ENCODE measurements around the gene IVNS1ABP. TPM values are rescaled to one million over a fixed set of nuclear protein-coding genes. Genes with fewer than 3 reads are reported as not detected.
A peak's percentile ranks its signal among the peaks of the same experiment; 100 is the strongest.
"Not testable (repeated sequence)": the region's sequence is repeated elsewhere in the genome, so short reads cannot be mapped to it uniquely, and the experiment has no call there.

Gene IVNS1ABP
- total RNA-seq, 1 donor from 2014 or later = 61.0 TPM

DNA sequence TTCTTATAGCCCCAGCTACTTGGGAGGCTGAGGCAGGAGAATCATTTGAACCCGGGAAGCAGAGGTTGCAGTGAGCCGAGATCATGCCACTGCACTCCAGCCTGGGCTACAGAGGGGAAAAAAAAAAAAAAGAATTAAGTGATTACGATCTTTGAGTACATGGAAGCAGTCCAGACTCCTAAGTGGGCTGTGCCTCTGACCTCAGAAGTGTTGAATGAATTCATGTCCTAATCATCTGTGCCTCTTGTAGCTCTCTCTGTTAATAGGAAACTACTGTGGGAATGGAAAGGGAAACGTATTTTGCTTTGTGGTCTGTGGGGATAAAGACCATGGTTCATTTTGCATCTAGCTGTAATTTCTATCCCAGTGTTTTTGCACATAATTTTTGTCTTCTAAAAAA lies 8.4 kb upstream of the IVNS1ABP start:
- intact Hi-C loops (cut with DNase I) = no loop called here
- DNase-seq (ENCODE audit: low spot score in 2 of 2) = no peak
- Histone ChIP-seq H3K9me3 (no peaks in the 10 kb centered on the region), H3K4me1 (no peaks in the 10 kb centered on the region), H3K4me3 (no peak overlapping the region), H3K27me3 (no peaks in the 10 kb centered on the region), H3K27ac (no peak overlapping the region), H3K36me3 (no peaks in the 10 kb centered on the region)
- TF ChIP-seq, protein P1, sequence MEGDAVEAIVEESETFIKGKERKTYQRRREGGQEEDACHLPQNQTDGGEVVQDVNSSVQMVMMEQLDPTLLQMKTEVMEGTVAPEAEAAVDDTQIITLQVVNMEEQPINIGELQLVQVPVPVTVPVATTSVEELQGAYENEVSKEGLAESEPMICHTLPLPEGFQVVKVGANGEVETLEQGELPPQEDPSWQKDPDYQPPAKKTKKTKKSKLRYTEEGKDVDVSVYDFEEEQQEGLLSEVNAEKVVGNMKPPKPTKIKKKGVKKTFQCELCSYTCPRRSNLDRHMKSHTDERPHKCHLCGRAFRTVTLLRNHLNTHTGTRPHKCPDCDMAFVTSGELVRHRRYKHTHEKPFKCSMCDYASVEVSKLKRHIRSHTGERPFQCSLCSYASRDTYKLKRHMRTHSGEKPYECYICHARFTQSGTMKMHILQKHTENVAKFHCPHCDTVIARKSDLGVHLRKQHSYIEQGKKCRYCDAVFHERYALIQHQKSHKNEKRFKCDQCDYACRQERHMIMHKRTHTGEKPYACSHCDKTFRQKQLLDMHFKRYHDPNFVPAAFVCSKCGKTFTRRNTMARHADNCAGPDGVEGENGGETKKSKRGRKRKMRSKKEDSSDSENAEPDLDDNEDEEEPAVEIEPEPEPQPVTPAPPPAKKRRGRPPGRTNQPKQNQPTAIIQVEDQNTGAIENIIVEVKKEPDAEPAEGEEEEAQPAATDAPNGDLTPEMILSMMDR (IDR thresholded peaks at IDR 0.05) = no peak

DNA sequence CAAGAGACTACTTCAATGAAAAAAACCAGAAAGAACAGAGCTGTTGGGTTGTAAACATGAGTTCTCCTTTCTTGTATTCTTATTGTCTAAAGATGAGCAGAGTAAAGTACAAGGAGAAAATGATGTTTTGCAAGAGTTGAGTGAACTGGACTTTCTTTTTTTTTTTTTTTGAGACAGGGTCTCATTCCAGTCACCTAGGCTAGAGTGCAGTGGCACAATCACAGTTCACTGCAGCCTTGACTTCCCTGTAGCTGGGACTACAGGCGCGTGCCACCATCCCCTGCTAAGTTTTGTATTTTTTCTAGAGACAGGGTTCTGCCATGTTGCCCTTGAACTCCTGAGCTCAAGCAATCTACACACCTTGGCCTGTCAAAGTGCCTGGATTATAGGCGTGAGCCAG lies 7.1 kb upstream of the IVNS1ABP start:
- intact Hi-C loops (cut with DNase I) = no loop called here
- DNase-seq (ENCODE audit: low spot score in 2 of 2) = no peak
- Histone ChIP-seq H3K4me1 (no peaks in the 10 kb centered on the region), H3K9me3 (no peaks in the 10 kb centered on the region), H3K36me3 (no peaks in the 10 kb centered on the region), H3K27ac (no peak overlapping the region), H3K27me3 (no peaks in the 10 kb centered on the region), H3K4me3 (no peak overlapping the region)
- TF ChIP-seq, protein P1 (IDR thresholded peaks at IDR 0.05) = no peak

DNA sequence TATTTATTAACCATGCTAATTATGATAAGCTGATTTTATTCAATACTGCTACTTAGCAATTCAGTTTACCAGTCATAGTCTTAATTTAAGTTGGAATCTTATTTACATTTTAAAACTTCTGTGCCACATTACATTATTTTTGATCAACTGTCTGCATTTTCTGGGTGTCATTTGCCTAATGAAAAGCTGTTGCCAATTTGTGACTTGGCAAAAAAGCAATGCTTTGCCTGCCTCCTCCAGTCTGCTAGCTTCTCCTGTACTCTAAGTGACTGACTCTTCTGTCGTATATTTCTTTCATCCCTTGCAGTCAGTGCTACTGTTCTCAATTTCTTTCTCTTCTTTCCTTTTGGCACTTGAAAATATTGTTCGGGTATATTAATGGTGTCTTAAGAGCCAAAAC lies 5.6 kb upstream of the IVNS1ABP start:
- Histone ChIP-seq H3K27ac (no peak overlapping the region), H3K36me3 (no peaks in the 10 kb centered on the region), H3K4me1 (peaks cover 0 to 4% of the 10 kb centered on the region in 2 donors), H3K4me3 (no peak overlapping the region), H3K27me3 (no peaks in the 10 kb centered on the region), H3K9me3 (no peaks in the 10 kb centered on the region)
- TF ChIP-seq, protein P1 (IDR thresholded peaks at IDR 0.05) = no peak
- no peak for DNase-seq (ENCODE audit: low spot score in 2 of 2)
- intact Hi-C loops (cut with DNase I) = no loop called here

DNA sequence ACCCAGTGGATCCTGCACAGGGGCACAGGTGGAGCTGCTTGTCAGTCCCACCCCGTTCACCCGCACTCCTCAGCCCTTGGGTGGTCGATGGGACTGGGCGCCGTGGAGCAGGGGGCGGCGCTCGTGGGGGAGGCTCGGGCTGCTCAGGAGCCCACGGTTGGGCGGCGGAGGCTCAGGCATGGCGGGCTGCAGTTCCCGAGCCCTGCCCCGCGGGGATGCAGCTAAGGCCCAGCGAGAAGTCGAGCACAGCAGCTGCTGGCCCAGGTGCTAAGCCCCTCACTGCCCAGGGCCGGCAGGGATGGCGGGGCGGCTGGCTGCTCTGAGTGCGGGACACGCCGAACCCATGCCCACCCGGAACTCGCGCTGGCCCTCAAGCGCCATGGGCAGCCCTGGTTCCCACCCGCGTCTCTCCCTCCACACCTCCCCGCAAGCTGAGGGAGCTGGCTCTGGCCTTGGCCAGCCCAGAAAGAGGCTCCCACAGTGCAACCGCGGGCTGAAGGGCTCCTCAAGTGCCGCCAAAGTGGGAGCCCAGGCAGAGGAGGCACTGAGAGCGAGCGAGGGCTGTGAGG lies 4.7 kb upstream of the IVNS1ABP start:
- H3K27me3 ChIP-seq; H3K9me3 ChIP-seq; H3K4me3 ChIP-seq; DNase-seq (ENCODE audit: low spot score in 2 of 2); intact Hi-C loops (cut with DNase I); H3K4me1 ChIP-seq; H3K36me3 ChIP-seq; H3K27ac ChIP-seq: not testable (repeated sequence)

DNA sequence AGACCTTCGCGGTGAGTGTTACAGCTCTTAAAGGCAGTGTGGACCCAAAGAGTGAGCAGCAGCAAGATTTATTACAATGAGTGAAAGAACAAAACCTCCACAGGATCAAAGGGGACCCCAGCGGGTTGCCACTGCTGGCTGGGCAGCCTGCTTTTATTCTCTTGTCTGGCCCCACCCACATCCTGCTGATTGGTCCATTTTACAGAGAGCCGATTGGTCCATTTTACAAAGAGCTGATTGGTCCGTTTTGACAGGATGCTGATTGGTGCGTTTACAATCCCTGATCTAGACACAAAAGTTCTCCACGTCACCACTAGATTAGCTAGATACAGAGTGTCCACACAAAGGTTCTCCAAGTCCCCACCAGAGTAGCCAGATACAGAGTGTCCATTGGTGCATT lies 4.1 kb upstream of the IVNS1ABP start:
- DNase-seq (ENCODE audit: low spot score in 2 of 2); intact Hi-C loops (cut with DNase I); H3K36me3 ChIP-seq; H3K4me3 ChIP-seq; H3K27ac ChIP-seq; H3K27me3 ChIP-seq; H3K9me3 ChIP-seq; H3K4me1 ChIP-seq: not testable (repeated sequence)

DNA sequence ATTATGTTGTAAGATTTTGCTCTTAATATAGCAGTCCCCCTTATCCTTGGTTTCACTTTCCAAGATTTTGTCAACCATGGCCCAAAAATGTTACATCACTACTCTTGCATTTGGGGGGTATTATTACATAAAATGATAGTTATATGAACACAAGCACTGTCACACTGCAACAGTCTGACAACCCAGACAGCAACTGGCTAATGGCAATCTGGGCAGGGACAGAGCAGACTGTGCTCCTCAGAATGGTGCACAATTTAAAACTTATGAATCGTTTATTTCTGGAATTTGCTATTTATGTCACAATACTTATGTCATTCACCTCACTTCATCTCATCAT lies 2.1 kb upstream of the IVNS1ABP start:
- TF ChIP-seq, protein P1 (IDR thresholded peaks at IDR 0.05) = no peak
- Histone ChIP-seq H3K27me3 (no peaks in the 10 kb centered on the region), H3K4me3 (no peak overlapping the region), H3K9me3 (no peaks in the 10 kb centered on the region), H3K4me1 (peaks cover 0 to 17% of the 10 kb centered on the region in 2 donors), H3K27ac (peak overlapping the region; percentile 24 to 96), H3K36me3 (no peaks in the 10 kb centered on the region)
- intact Hi-C loops (cut with DNase I) = loop anchor here (5.0 to 10.0 kb wide), 5 partner anchors 366 to 1847 kb away; partner anchors contain the start of genes EDEM3, ODR4, SMG7 and TPR
- DNase-seq (ENCODE audit: low spot score in 2 of 2) = no peak

All from ascending aorta (tissue), 2 donors.